ENCODE results near the gene PRC1.

DNA sequence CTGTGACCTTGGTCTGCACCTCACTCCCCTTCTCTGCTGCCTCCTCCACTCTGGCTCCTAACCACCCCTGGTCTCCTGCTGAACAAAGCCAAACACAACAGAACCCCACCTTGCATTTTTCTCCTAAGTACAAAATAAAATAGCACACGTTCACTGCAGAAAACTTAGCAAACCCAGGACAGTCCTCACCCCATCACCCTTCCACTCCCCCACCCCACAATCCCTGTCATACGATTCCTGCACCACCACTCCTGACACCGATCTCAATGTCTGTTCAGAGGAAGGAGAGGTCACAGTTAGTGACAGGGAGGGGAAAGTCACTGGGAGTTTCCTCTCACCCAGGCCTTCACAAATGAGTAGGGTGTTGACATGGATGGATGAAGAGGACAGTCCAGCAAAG lies 23.8 kb upstream of the PRC1 start:
- TF ChIP-seq, protein P1, sequence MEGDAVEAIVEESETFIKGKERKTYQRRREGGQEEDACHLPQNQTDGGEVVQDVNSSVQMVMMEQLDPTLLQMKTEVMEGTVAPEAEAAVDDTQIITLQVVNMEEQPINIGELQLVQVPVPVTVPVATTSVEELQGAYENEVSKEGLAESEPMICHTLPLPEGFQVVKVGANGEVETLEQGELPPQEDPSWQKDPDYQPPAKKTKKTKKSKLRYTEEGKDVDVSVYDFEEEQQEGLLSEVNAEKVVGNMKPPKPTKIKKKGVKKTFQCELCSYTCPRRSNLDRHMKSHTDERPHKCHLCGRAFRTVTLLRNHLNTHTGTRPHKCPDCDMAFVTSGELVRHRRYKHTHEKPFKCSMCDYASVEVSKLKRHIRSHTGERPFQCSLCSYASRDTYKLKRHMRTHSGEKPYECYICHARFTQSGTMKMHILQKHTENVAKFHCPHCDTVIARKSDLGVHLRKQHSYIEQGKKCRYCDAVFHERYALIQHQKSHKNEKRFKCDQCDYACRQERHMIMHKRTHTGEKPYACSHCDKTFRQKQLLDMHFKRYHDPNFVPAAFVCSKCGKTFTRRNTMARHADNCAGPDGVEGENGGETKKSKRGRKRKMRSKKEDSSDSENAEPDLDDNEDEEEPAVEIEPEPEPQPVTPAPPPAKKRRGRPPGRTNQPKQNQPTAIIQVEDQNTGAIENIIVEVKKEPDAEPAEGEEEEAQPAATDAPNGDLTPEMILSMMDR (IDR thresholded peaks at IDR 0.05): no peak
- no peak for TF ChIP-seq POLR2A (IDR thresholded peaks at IDR 0.05)

Data from transverse colon (tissue), 3 donors.